AG04450 (cell line): Measurements from ENCODE around the gene SPAG16. TPM values are rescaled to one million over a fixed set of nuclear protein-coding genes. Genes with fewer than 3 reads are reported as not detected.

Source experiments
- CTCF ChIA-PET: fragments of 300-600, 350-600 bp; formaldehyde crosslinking; extraction: SDS; loops from one replicate; lab custom pipeline; 2022; ENCODE audit warnings: antibody characterized with exemption, inconsistent platforms; lab: Charles Lee
- POLR2A ChIA-PET: fragments of 350-600 bp; formaldehyde crosslinking; extraction: SDS; loops from one replicate; lab custom pipeline; 2021; ENCODE audit warnings: antibody characterized with exemption, inconsistent platforms; lab: Yijun Ruan, JAX
- DNase-seq: peaks from one replicate; pipeline ENCODE4 v3.0.0-alpha.2; 2011; ENCODE audit warnings: low read depth, low spot score
- H3K27ac ChIP-seq: one replicate; pipeline ENCODE4 v1.5.1; 2012; ENCODE audit warnings: low read depth, low read length, control low read depth
- H3K27me3 ChIP-seq: one replicate; pipeline ENCODE4 v1.6.0; 2012; ENCODE audit warnings: low read length; ENCODE audit not compliant: control insufficient read depth, insufficient read depth
- H3K4me3 ChIP-seq: 2 replicates; pipeline ENCODE4 v1.5.1; 2011; ENCODE audit warnings: mild to moderate bottlenecking, low read depth, low read length, control low read depth
- H3K9me3 ChIP-seq: 2 replicates; pipeline ENCODE4 v1.5.1; 2012; ENCODE audit warnings: low read length; ENCODE audit not compliant: control insufficient read depth, insufficient read depth
- CTCF ChIP-seq: IDR thresholded peaks from 2 replicates; pipeline ENCODE4 v1.5.1; 2011; ENCODE audit warnings: low read depth, low read length, control low read depth, inconsistent platforms
- polyA plus RNA-seq: library from polyadenylated mRNA; depleted of rRNA; stranded (reverse); fragments of >200 nt; gene quantifications from 2 replicates; pipeline ENCODE4 v1.2.3, GENCODE V29; 2011

SPAG16 gene
- polyA plus RNA-seq, 1 experiment = 28.1 TPM

DNA sequence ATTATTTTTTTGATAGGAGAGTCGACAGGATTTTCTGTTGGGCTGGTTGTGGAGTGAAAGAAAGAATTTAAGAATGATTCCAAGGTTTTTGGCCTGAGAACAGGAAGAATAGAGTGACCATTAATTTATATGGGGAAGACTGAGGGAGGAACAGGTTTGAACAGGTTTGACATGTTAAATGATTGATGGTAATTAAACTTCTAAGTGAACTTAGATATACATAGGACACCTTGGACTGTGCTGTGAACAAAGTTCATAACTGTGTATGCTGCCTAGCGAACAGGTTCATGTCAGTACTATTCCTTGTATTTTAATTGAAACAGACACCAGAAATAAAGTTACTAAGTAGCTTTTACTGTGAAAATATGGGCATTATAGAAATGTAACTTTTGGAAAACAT, 212.0 kb downstream of the SPAG16 start:
- Histone ChIP-seq H3K9me3 (no peaks in the 10 kb centered on the region), H3K27me3 (no peaks in the 10 kb centered on the region), H3K27ac (no peak overlapping the region), H3K4me3 (no peak overlapping the region)
- ChIA-PET CTCF (no interaction called here), POLR2A (no interaction called here)
- TF ChIP-seq CTCF = no peak
- no peak for DNase-seq

GRCh38 chr2:213500881-213501280, 216.6 kb downstream of the SPAG16 start:
- no peak overlapping the region for H3K4me3 ChIP-seq
- H3K27me3 ChIP-seq = no peaks in the 10 kb centered on the region
- CTCF ChIA-PET = no interaction called here
- H3K9me3 ChIP-seq = no peaks in the 10 kb centered on the region
- no peak for DNase-seq
- H3K27ac ChIP-seq = no peak overlapping the region
- TF ChIP-seq CTCF = no peak
- POLR2A ChIA-PET = no interaction called here

GRCh38 chr2:213524164-213524563, 239.9 kb downstream of the SPAG16 start:
- ChIA-PET CTCF (no interaction called here), POLR2A (no interaction called here)
- no peak for TF ChIP-seq CTCF
- no peak overlapping the region for H3K27ac ChIP-seq
- no peak for DNase-seq
- H3K4me3 ChIP-seq = no peak overlapping the region
- H3K27me3 ChIP-seq = no peaks in the 10 kb centered on the region
- peaks cover 9% of the 10 kb centered on the region; the same call in 1 of the 2 replicates for H3K9me3 ChIP-seq

GRCh38 chr2:213537579-213537978, 253.3 kb downstream of the SPAG16 start:
- H3K27me3 ChIP-seq = no peaks in the 10 kb centered on the region

GRCh38 chr2:213544940-213545339, 260.7 kb downstream of the SPAG16 start:
- no peak overlapping the region for H3K4me3 ChIP-seq
- H3K9me3 ChIP-seq = peaks cover 3% of the 10 kb centered on the region; the same call in 1 of the 2 replicates
- no peak overlapping the region for H3K27ac ChIP-seq
- no peak for TF ChIP-seq CTCF
- H3K27me3 ChIP-seq = no peaks in the 10 kb centered on the region
- CTCF ChIA-PET = no interaction called here
- DNase-seq = no peak
- POLR2A ChIA-PET = no interaction called here

More at GRCh38 chr2:213537579-213537978, 253.3 kb downstream of the SPAG16 start:
- H3K4me3 ChIP-seq = no peak overlapping the region
- no peak overlapping the region for H3K27ac ChIP-seq
- ChIA-PET CTCF (no interaction called here), POLR2A (no interaction called here)
- H3K9me3 ChIP-seq = no peaks in the 10 kb centered on the region
- TF ChIP-seq CTCF = no peak
- no peak for DNase-seq
